Ascending aorta (tissue), 2 donors: ENCODE measurements around the gene MMRN1. TPM values are rescaled to one million over a fixed set of nuclear protein-coding genes. Genes with fewer than 3 reads are reported as not detected.
"Not testable (repeated sequence)": the region's sequence is repeated elsewhere in the genome, so short reads cannot be mapped to it uniquely, and the experiment has no call there.

Experiments
- DNase-seq, 2 donors: peaks; one replicate each; pipeline ENCODE4 v3.0.0-alpha.2; 2019; ENCODE audit warnings: low spot score in 2 of 2
- H3K27ac ChIP-seq, 2 donors: fragments of 200-600 bp; sonication (generic); one replicate each; pipeline ENCODE4 v1.5.1; 2016 to 2017; ENCODE audit warnings: mild to moderate bottlenecking in 1 of 2
- H3K27me3 ChIP-seq: fragments of 200-600 bp; sonication (generic); one replicate; pipeline ENCODE4 v1.5.1; 2017
- H3K36me3 ChIP-seq, 2 donors: fragments of 200-600 bp; sonication (generic); one replicate each; pipeline ENCODE4 v1.5.1; 2016
- H3K4me1 ChIP-seq, 2 donors: fragments of 200-600 bp; sonication (generic); one replicate each; pipeline ENCODE4 v1.5.1; 2016 to 2017; ENCODE audit warnings: mild to moderate bottlenecking in 1 of 2
- H3K4me3 ChIP-seq, 2 donors: fragments of 200-600 bp; sonication (generic); one replicate each; pipeline ENCODE4 v1.5.1; 2016 to 2017; ENCODE audit warnings: mild to moderate bottlenecking in 1 of 2
- H3K9me3 ChIP-seq, 2 donors: fragments of 200-600 bp; sonication (generic); one replicate each; pipeline ENCODE4 v1.5.1; 2016
- intact Hi-C: fragments of 100-400 bp; cut with DNase I; formaldehyde crosslinking; loops from one replicate; pipeline ENCODE4 v1.15.1; 2023
- total RNA-seq: library from RNA; depleted of rRNA; stranded (reverse); fragments of >200 nt; gene quantifications from one replicate; pipeline ENCODE4 v1.1.0, GENCODE V29; 2016
- TF ChIP-seq, protein P1 (sequence below), 3 experiments: fragments of 200-600 bp in 2 of 3; fragments of 450-650 bp in 1 of 3; sonication (generic) in 2 of 3; IDR thresholded peaks; one replicate each; pipeline ENCODE4 v1.5.1; 2016 to 2019; ENCODE audit warnings: antibody characterized with exemption in 3 of 3, mild to moderate bottlenecking in 1 of 3, moderate library complexity in 1 of 3

The MMRN1 gene
- total RNA-seq, 1 donor from 2014 or later: 109 TPM

DNA sequence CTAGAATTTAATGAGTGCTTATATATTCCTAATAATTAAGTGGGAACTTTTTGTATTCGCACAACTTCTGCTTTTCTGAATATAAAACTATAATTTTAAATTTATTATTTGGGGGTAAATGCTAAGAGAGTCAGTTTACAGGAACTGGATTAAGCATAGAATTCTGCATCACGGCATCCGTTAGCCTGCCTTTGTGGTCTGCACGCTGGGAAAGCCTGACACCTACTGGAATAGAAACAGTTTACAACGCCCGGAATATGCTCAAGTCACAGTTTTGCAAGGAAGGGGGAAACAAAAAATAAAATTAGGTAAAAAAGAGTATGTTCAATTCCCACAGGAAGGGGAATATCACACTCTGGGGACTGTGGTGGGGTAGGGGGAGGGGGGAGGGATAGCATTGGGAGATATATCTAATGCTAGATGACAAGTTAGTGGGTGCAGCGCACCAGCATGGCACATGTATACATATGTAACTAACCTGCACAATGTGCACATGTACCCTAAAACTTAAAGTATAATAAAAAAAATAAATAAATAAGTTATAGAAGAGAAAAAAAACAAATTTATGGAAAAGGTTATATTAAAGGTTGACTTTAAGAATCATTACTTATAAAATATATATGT, 7.3 kb downstream of the MMRN1 start:
- H3K9me3 ChIP-seq, H3K36me3 ChIP-seq, H3K27ac ChIP-seq, H3K4me1 ChIP-seq, H3K27me3 ChIP-seq, H3K4me3 ChIP-seq, DNase-seq: not testable (repeated sequence)
- intact Hi-C loops: loop anchor here (5.0 to 10.0 kb wide), 2 partner anchors 675 to 737 kb away; no protein-coding TSS in a partner anchor
- TF ChIP-seq, protein P1, sequence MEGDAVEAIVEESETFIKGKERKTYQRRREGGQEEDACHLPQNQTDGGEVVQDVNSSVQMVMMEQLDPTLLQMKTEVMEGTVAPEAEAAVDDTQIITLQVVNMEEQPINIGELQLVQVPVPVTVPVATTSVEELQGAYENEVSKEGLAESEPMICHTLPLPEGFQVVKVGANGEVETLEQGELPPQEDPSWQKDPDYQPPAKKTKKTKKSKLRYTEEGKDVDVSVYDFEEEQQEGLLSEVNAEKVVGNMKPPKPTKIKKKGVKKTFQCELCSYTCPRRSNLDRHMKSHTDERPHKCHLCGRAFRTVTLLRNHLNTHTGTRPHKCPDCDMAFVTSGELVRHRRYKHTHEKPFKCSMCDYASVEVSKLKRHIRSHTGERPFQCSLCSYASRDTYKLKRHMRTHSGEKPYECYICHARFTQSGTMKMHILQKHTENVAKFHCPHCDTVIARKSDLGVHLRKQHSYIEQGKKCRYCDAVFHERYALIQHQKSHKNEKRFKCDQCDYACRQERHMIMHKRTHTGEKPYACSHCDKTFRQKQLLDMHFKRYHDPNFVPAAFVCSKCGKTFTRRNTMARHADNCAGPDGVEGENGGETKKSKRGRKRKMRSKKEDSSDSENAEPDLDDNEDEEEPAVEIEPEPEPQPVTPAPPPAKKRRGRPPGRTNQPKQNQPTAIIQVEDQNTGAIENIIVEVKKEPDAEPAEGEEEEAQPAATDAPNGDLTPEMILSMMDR (IDR thresholded peaks at IDR 0.05): peak in 2 of 3 experiments; percentile 49 to 58

DNA sequence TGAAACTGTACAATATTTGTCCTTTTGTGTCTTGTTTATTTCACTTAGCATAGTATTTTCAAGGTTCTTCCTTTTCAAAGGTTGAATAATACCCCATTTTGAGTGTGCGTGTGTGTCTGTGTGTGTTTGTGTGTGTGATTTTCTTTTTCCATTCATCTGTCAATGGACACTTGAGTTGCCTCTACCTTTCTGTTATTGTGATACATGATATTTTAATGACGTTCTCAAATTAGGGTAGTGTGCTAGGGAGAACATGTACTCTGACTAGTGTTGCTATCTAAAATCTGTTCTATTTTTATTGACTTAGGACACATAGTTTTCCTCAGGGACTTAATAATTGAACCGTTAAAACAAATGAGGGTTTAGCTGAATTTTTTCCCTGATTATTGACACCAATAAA, 9.9 kb downstream of the MMRN1 start:
- Histone ChIP-seq H3K27ac (no peak overlapping the region), H3K27me3 (no peaks in the 10 kb centered on the region), H3K4me3 (no peak overlapping the region), H3K4me1 (no peaks in the 10 kb centered on the region), H3K9me3 (no peaks in the 10 kb centered on the region), H3K36me3 (no peaks in the 10 kb centered on the region)
- intact Hi-C loops: loop anchor here (5.0 to 10.0 kb wide), 2 partner anchors 677 to 740 kb away; no protein-coding TSS in a partner anchor
- DNase-seq: no peak
- TF ChIP-seq, protein P1 (IDR thresholded peaks at IDR 0.05): no peak

- H3K4me1 ChIP-seq: no peaks in the 10 kb centered on the region
- intact Hi-C loops: loop anchor here (10.0 kb wide), 1 partner anchor 742 kb away; no protein-coding TSS in a partner anchor
- no peaks in the 10 kb centered on the region for H3K9me3 ChIP-seq
- TF ChIP-seq, protein P1 (IDR thresholded peaks at IDR 0.05): no peak
- H3K27ac ChIP-seq: no peak overlapping the region
- H3K4me3 ChIP-seq: no peak overlapping the region
- no peaks in the 10 kb centered on the region for H3K27me3 ChIP-seq
- no peak for DNase-seq
- no peaks in the 10 kb centered on the region for H3K36me3 ChIP-seq
These were observed 11.7 kb downstream of the MMRN1 start for GRCh38 chr4:89906316-89906715.

DNA sequence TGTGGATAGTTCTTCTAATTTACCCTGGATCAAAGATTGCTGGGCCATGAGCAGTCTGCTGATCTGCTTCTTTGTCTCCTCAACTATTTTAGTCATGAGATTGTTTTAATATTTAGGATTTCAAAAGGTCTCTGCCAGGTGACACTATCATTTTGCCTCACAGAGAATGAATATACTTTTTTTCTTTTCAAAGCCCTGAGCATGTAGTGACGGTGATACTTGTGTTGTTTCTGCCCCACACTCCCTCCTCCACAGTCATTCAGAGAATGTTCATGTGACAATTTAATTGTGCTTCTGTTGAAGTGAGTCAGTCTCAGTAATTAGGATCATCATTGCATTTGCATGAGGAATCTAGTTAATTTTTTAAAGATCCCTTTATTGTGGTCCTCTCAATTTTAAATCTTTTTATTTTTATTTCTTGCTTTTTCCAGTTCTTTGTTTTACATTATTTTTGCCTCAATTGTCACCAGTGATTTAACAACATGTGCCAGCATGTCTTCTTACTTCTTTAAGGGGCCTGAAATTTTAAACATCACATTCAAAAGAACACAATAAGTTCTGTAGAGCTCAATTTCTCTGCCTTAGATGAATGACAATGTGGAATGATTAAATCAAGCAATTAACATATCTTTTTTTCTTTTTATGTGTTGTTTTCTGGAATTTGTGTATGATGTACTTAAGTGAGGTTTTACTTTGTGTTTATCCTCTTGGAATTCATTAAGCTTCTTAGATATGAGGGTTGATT, 12.3 kb downstream of the MMRN1 start:
- no peaks in the 10 kb centered on the region for H3K9me3 ChIP-seq
- H3K36me3 ChIP-seq: no peaks in the 10 kb centered on the region
- intact Hi-C loops: loop anchor here (10.0 kb wide), 1 partner anchor 742 kb away; no protein-coding TSS in a partner anchor
- TF ChIP-seq, protein P1 (IDR thresholded peaks at IDR 0.05): no peak
- H3K4me1 ChIP-seq: no peaks in the 10 kb centered on the region
- H3K4me3 ChIP-seq: no peak overlapping the region
- no peak overlapping the region for H3K27ac ChIP-seq
- no peaks in the 10 kb centered on the region for H3K27me3 ChIP-seq
- no peak for DNase-seq

- no peaks in the 10 kb centered on the region for H3K36me3 ChIP-seq
- no peak for DNase-seq
- H3K4me1 ChIP-seq: no peaks in the 10 kb centered on the region
- intact Hi-C loops: loop anchor here (10.0 kb wide), 1 partner anchor 745 kb away; no protein-coding TSS in a partner anchor
- TF ChIP-seq, protein P1 (IDR thresholded peaks at IDR 0.05): no peak
- no peaks in the 10 kb centered on the region for H3K27me3 ChIP-seq
- H3K9me3 ChIP-seq: no peaks in the 10 kb centered on the region
- H3K4me3 ChIP-seq: no peak overlapping the region
- no peak overlapping the region for H3K27ac ChIP-seq
These were observed 15.2 kb downstream of the MMRN1 start for GRCh38 chr4:89909889-89910288.
